Adrenal gland (tissue), 12 donors: ENCODE data around the gene SLC22A4. TPM values are rescaled to one million over a fixed set of nuclear protein-coding genes. Genes with fewer than 3 reads are reported as not detected.
A peak's percentile ranks its signal among the peaks of the same experiment; 100 is the strongest.

Experiments used
- DNase-seq, 7 donors: peaks; one replicate each; pipeline ENCODE4 v3.0.0-alpha.2; 2019 to 2020
- H3K27ac ChIP-seq, 5 donors: fragments of 200-600 bp; sonication (generic) in 4 of 5; 1 replicate in 3 of 5; 2 replicates in 2 of 5; pipeline versions ENCODE4 v1.5.1 to v1.8.0; 2016 to 2020; ENCODE audit warnings: mild to moderate bottlenecking in 1 of 5
- H3K27me3 ChIP-seq: fragments of 200-600 bp; 2 replicates; pipeline ENCODE4 v1.8.0; 2021
- H3K36me3 ChIP-seq, 2 donors: fragments of 200-600 bp; replicated peaks in 1 of 2; 1 replicate in 1 of 2; 2 replicates in 1 of 2; pipeline versions ENCODE4 v1.5.1 to v1.8.0; 2018 to 2022
- H3K4me1 ChIP-seq, 2 donors: fragments of 200-600 bp; replicated peaks in 1 of 2; 1 replicate in 1 of 2; 2 replicates in 1 of 2; pipeline versions ENCODE4 v1.5.1 to v1.8.0; 2018 to 2021
- H3K4me3 ChIP-seq, 4 donors: fragments of 200-600 bp; sonication (generic) in 3 of 4; one replicate each; pipeline ENCODE4 v1.5.1; 2016 to 2018
- H3K9me3 ChIP-seq, 3 donors: fragments of 200-600 bp; sonication (generic) in 1 of 3; replicated peaks in 1 of 3; 1 replicate in 2 of 3; 2 replicates in 1 of 3; pipeline versions ENCODE4 v1.5.1 to v1.8.0; 2016 to 2021
- POLR2A ChIP-seq, 2 donors: fragments of 450-650 bp; IDR thresholded peaks; one replicate each; pipeline ENCODE4 v1.6.1; 2017; ENCODE audit warnings: antibody characterized with exemption in 2 of 2, mild to moderate bottlenecking in 2 of 2, moderate library complexity in 1 of 2
- WGBS, 4 donors: extraction: QIAGEN DNeasy Blood & Tissue Kit in 2 of 4; methylation state at CpG; one replicate each; pipeline versions ENCODE4 v1.1.5 to v1.1.7; 2013 to 2017; 5-methylcytosine and 5-hydroxymethylcytosine counted together
- intact Hi-C, 2 donors: fragments of 100-400 bp; cut with DNase I; formaldehyde crosslinking; loops; one replicate each; pipeline versions ENCODE4 v1.14.1 to v1.15.0; 2022 to 2023
- polyA plus RNA-seq, 3 donors: library from polyadenylated mRNA; stranded (reverse); fragments of 200-250 nt in 2 of 3; fragments of 350-450 nt in 1 of 3; fragmentation: Illumina TruSeq in 1 of 3; extraction: RNeasy Lipid Tissue Mini Kit (QIAGEN cat#74804) in 1 of 3; gene quantifications; one replicate each; pipeline ENCODE4 v1.2.3, GENCODE V29; 2013 to 2014
- total RNA-seq, 9 donors: library from RNA; depleted of rRNA in 4 of 9; stranded (reverse); fragments of >200 nt in 4 of 9; fragments of 120-200 nt in 1 of 9; fragmentation: NEBNext Ultra II Directional in 1 of 9; extraction: Animal tissue kit (Norgen Biotek cat#: 25700) in 1 of 9; gene quantifications; one replicate each; pipeline versions ENCODE4 v1.1.0 to v1.2.4, GENCODE V29; 2013 to 2023
- TF ChIP-seq, protein P1 (sequence below), 6 experiments: fragments of 450-650 bp in 4 of 6; fragments of 200-600 bp in 2 of 6; sonication (generic) in 1 of 6; IDR thresholded peaks; 1 replicate in 5 of 6; 2 replicates in 1 of 6; pipeline versions ENCODE4 v1.5.1 to v1.8.0; 2016 to 2021; ENCODE audit warnings: antibody characterized with exemption in 6 of 6, mild to moderate bottlenecking in 2 of 6, moderate library complexity in 1 of 6
- donor health status: healthy with polysubstance abuse.
- donor health status: Bipolar disorder and iron deficiency.
- donor health status: DM: yes; HTN: yes; CAD: no.
- donor health status: DM: no; HTN: no; CAD: no.
- donor health status: DM: no; HTN: no; CAD: no.
- donor health status: DM: yes; HTN: yes; CAD: no.

SLC22A4 gene
- total and polyA plus RNA-seq, 12 donors: 1.4 to 8.2 (median 3.2) TPM

DNA sequence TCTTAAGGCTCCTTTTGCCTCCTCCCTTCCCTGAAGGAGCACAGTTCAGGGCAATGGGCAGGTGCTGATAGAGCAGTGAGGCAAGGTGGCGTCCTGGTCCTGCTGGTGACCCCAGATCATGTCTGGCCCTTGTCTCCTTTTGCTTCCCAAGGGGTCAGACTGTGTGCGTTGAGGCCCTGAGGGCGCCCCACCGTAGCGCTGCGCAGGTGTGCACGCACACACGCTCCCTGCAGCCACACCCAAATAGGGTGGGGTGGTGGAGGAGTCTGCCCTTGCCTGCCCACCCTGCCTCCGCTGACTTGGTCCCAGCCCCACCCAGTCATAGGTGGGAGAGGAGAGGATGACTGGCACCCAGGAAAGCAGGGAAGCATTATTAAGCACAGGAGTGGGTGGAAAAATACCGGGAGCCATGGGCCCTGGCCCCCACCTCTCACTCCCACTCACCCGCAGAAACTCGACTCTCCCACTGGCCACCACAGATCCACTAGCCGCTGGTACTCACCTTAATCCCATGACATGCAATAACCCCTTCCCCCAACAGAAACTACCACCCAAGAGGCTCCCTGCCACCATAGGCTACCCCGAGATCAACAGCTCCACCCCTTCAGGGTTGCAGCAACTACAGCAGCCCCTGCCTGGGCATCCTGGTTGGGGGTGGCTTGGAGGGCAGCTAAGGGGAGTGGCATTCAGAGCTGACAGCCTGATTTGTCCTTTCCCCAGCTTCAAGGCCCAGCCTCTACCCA lies 20.0 kb upstream of the SLC22A4 start:
- intact Hi-C loops: loop anchor here (10.0 kb wide), 2 partner anchors 221 to 231 kb away; partner anchors contain the start of gene IRF1 (in 1 of the 2)

DNA sequence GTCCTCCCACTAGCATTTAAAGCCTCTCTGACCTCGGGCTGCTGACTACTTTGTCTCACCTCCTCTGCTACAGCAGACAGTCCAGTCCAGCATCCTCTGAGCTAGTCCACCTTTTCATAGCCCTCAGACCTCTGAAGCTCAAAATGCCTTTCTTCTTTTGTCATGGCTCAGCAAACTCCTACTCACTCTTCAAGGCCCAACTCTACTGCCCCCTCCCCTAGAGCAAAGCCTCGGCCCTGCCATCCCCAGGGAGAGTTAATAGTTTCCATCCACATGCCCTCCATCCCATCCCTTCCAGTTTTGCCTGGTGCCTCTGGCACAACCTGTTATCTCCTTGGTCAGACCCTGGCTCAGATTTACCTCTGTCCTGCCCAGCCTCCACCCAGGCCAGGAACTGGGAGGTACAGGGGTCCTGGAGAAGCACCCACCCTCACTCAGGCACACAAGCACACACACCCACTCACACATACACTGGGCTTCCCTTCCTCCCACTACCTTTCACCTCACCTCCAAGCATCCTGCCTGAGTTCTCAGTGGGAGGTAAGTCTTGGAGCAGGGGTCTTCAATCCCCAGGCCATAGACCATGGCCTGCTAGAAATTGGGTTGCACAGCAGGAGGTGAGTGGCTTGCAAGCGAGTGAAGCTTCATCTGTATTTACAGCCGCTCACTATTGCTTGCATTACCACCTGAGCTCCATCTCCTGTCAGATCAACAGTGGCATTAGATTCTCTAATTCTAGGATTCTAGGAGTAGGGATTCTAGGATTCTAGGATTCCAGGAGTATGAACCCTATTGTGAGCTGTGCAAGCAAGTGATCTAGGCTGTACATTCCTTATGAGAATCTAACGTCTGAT lies 18.6 kb upstream of the SLC22A4 start:
- no peak for TF ChIP-seq POLR2A (IDR thresholded peaks at IDR 0.05)
- TF ChIP-seq, protein P1, sequence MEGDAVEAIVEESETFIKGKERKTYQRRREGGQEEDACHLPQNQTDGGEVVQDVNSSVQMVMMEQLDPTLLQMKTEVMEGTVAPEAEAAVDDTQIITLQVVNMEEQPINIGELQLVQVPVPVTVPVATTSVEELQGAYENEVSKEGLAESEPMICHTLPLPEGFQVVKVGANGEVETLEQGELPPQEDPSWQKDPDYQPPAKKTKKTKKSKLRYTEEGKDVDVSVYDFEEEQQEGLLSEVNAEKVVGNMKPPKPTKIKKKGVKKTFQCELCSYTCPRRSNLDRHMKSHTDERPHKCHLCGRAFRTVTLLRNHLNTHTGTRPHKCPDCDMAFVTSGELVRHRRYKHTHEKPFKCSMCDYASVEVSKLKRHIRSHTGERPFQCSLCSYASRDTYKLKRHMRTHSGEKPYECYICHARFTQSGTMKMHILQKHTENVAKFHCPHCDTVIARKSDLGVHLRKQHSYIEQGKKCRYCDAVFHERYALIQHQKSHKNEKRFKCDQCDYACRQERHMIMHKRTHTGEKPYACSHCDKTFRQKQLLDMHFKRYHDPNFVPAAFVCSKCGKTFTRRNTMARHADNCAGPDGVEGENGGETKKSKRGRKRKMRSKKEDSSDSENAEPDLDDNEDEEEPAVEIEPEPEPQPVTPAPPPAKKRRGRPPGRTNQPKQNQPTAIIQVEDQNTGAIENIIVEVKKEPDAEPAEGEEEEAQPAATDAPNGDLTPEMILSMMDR (IDR thresholded peaks at IDR 0.05): no peak
- Histone ChIP-seq H3K27me3 (no peaks in the 10 kb centered on the region), H3K4me3 (no peak overlapping the region), H3K27ac (no peak overlapping the region), H3K36me3 (no peaks in the 10 kb centered on the region), H3K9me3 (no peaks in the 10 kb centered on the region), H3K4me1 (no peaks in the 10 kb centered on the region)
- 71 to 86% (median 83%) methylated on average over 5 of the region's 5 CpGs for WGBS, 4 donors
- no peak for DNase-seq
- intact Hi-C loops: loop anchor here (10.0 kb wide), 2 partner anchors 219 to 229 kb away; partner anchors contain the start of gene IRF1 (in 1 of the 2)

More for the DNA sequence above, 20.0 kb upstream of the SLC22A4 start:
- DNase-seq: peak in 2 of 7 donors; percentile 6 to 45
- H3K36me3 ChIP-seq: no peaks in the 10 kb centered on the region
- H3K9me3 ChIP-seq: no peaks in the 10 kb centered on the region
- no peaks in the 10 kb centered on the region for H3K4me1 ChIP-seq
- no peaks in the 10 kb centered on the region for H3K27me3 ChIP-seq
- H3K4me3 ChIP-seq: no peak overlapping the region
- TF ChIP-seq POLR2A (IDR thresholded peaks at IDR 0.05): no peak
- TF ChIP-seq, protein P1 (IDR thresholded peaks at IDR 0.05): no peak
- no peak overlapping the region for H3K27ac ChIP-seq
- 87 to 94% (median 90%) methylated on average over 10 to 14 of the region's 14 CpGs for WGBS, 4 donors

DNA sequence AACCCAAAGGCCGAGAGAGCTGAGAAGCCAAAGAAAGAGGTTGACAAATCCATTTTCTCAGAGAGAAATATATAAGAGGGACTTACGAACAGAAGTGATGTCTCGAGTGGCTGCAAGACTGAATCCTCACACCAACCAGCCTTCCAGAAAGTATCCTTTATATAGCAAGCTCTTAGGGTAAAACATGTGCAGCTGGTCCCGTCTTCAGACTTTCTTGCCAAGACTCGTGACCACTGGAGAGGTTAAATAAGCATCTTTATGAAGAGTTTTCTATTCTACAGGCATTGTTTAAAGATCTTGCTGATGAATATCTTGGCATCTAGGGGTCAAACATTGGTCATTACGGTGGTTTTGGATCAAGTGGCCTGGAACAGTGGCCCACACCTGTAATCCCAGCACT lies 16.9 kb upstream of the SLC22A4 start:
- Histone ChIP-seq H3K27ac (no peak overlapping the region), H3K9me3 (no peaks in the 10 kb centered on the region), H3K36me3 (no peaks in the 10 kb centered on the region), H3K4me1 (no peaks in the 10 kb centered on the region), H3K4me3 (no peak overlapping the region), H3K27me3 (no peaks in the 10 kb centered on the region)
- DNase-seq: no peak
- intact Hi-C loops: loop anchor here (10.0 kb wide), 2 partner anchors 218 to 228 kb away; partner anchors contain the start of gene IRF1 (in 1 of the 2)
- TF ChIP-seq, protein P1 (IDR thresholded peaks at IDR 0.05): no peak
- TF ChIP-seq POLR2A (IDR thresholded peaks at IDR 0.05): no peak
- WGBS, 4 donors: 76 to 84% (median 80%) methylated on average over 6 of the region's 6 CpGs
